HG02852 (cell line): ENCODE results near the gene NT5C.
"Not testable (repeated sequence)": the region's sequence is repeated elsewhere in the genome, so short reads cannot be mapped to it uniquely, and the experiment has no call there.

Experiments
- ATAC-seq: cut with Tn5 transposase; IDR thresholded peaks from one replicate; pipeline ENCODE4 v1.9.1; 2021; ENCODE audit warnings: mild to moderate bottlenecking, moderate library complexity; ENCODE audit not compliant: unreplicated experiment

Gene NT5C

GRCh38 chr17:75131278-75132017 lies at the start of gene NT5C:
Gene NT5C (minus strand): TSS chr17:75131742. CDS start chr17:75131707, 35 bp downstream.
- peak; percentile 68 for ATAC-seq

- no peak for ATAC-seq
These were observed 49.6 kb upstream of the NT5C start for GRCh38 chr17:75181110-75181509.

- ATAC-seq, result no peak
These were observed 46.9 kb upstream of the NT5C start for GRCh38 chr17:75178453-75178852.

- ATAC-seq, result no peak
These were observed 45.1 kb upstream of the NT5C start for GRCh38 chr17:75176625-75177024.

GRCh38 chr17:75174996-75175395 lies 43.5 kb upstream of the NT5C start:
- ATAC-seq, result no peak

- ATAC-seq, result no peak
These were observed 42.0 kb upstream of the NT5C start for GRCh38 chr17:75173526-75173925.

GRCh38 chr17:75168998-75169397 lies 37.5 kb upstream of the NT5C start:
- no peak for ATAC-seq

- ATAC-seq, result not testable (repeated sequence)
These were observed 33.1 kb upstream of the NT5C start for GRCh38 chr17:75164606-75165005.

GRCh38 chr17:75163074-75163473 lies 31.5 kb upstream of the NT5C start:
- ATAC-seq, result no peak

- ATAC-seq, result no peak
These were observed 28.7 kb upstream of the NT5C start for GRCh38 chr17:75160211-75160610.

- no peak for ATAC-seq
These were observed 27.9 kb upstream of the NT5C start for GRCh38 chr17:75159196-75160031.

GRCh38 chr17:75158480-75158879 lies 26.9 kb upstream of the NT5C start:
- ATAC-seq, result not testable (repeated sequence)

GRCh38 chr17:75155191-75155601 lies 23.7 kb upstream of the NT5C start:
- ATAC-seq, result no peak

- peak; percentile 93 for ATAC-seq
These were observed 22.9 kb upstream of the NT5C start, which contains the start of gene JPT1 for GRCh38 chr17:75154195-75155106. Gene JPT1 (minus strand): TSS chr17:75154512. CDS start chr17:75154397, 115 bp downstream.

- peak; percentile 4 for ATAC-seq
These were observed 22.2 kb upstream of the NT5C start for GRCh38 chr17:75153780-75154194.

- ATAC-seq, result no peak
These were observed 21.6 kb upstream of the NT5C start for GRCh38 chr17:75152922-75153779.

- no peak for ATAC-seq
These were observed 21.0 kb upstream of the NT5C start for GRCh38 chr17:75152523-75152921.

GRCh38 chr17:75151930-75152329 lies 20.4 kb upstream of the NT5C start:
- ATAC-seq, result no peak

GRCh38 chr17:75147878-75148546 lies 16.5 kb upstream of the NT5C start:
- no peak for ATAC-seq
